H1 (cell line): Measurements from ENCODE around the gene RASGRP4. TPM values are rescaled to one million over a fixed set of nuclear protein-coding genes. Genes with fewer than 3 reads are reported as not detected.

Experiments
- CTCF ChIA-PET: fragments of 300-600 bp; sonication (Branson Sonifier 250); formaldehyde crosslinking; loops from one replicate; lab custom pipeline; 2021; ENCODE audit not compliant: partially characterized antibody; lab: Charles Lee
- POLR2A ChIA-PET: fragments of 300-600 bp; sonication (Branson Sonifier 250); formaldehyde crosslinking; loops from one replicate; lab custom pipeline; 2021; ENCODE audit warnings: inconsistent platforms; ENCODE audit not compliant: partially characterized antibody; lab: Charles Lee
- DNase-seq, 2 experiments: peaks; one replicate each; pipeline versions ENCODE4 v3.0.0 to v3.0.0-alpha.2; 2010 to 2022; ENCODE audit warnings: low spot score in 2 of 2, low read depth in 1 of 2, mixed read lengths in 1 of 2
- FAIRE-seq: peaks from 2 replicates; lab custom pipeline; 2011; peaks lifted over from hg19 to GRCh38; lab: Jason Lieb, UNC
- H2AFZ ChIP-seq: 2 replicates; pipeline ENCODE4 v1.8.1; 2012; ENCODE audit warnings: low read length, inconsistent platforms
- H2AK5ac ChIP-seq: 2 replicates; pipeline ENCODE4 v1.6.1; 2013; ENCODE audit warnings: low read depth, low read length
- H2BK120ac ChIP-seq: replicated peaks from 2 replicates; pipeline ENCODE3; 2013; ENCODE audit warnings: low read depth, low read length, inconsistent platforms
- H2BK12ac ChIP-seq: 2 replicates; pipeline ENCODE4 v1.6.1; 2013; ENCODE audit warnings: low read depth, low read length
- H2BK15ac ChIP-seq: 2 replicates; pipeline ENCODE4 v1.6.1; 2013; ENCODE audit warnings: low read length
- H2BK20ac ChIP-seq: 2 replicates; pipeline ENCODE4 v1.6.1; 2013; ENCODE audit warnings: low read length
- H2BK5ac ChIP-seq: 2 replicates; pipeline ENCODE4 v1.6.1; 2013; ENCODE audit warnings: low read depth, low read length
- H3K14ac ChIP-seq: 2 replicates; pipeline ENCODE4 v1.6.1; 2013; ENCODE audit warnings: inconsistent platforms; ENCODE audit not compliant: insufficient read length
- H3K18ac ChIP-seq: 2 replicates; pipeline ENCODE4 v1.6.1; 2013; ENCODE audit warnings: low read length; ENCODE audit errors: extremely low read depth
- H3K23ac ChIP-seq: 2 replicates; pipeline ENCODE4 v1.6.1; 2013; ENCODE audit warnings: inconsistent platforms; ENCODE audit not compliant: insufficient read length
- H3K23me2 ChIP-seq: 2 replicates; pipeline ENCODE4 v1.6.1; 2013; ENCODE audit warnings: low read depth, low read length
- H3K27ac ChIP-seq: 2 replicates; pipeline ENCODE4 v1.6.1; 2011; ENCODE audit warnings: low read depth, low read length, inconsistent platforms
- H3K27me3 ChIP-seq, 4 experiments: replicated peaks in 1 of 4; 1 replicate in 1 of 4; 2 replicates in 3 of 4; pipeline versions ENCODE4 v1.6.1 to v1.8.1; 2011 to 2013; ENCODE audit warnings: low read length in 3 of 4, mild to moderate bottlenecking in 3 of 4, inconsistent platforms in 2 of 4, mixed read lengths in 2 of 4, moderate library complexity in 1 of 4; ENCODE audit not compliant: control insufficient read depth in 3 of 4, insufficient read depth in 3 of 4; ENCODE audit errors: extremely low read depth in 1 of 4
- H3K36me3 ChIP-seq, 4 experiments: 2 replicates each; pipeline versions ENCODE4 v1.6.1 to v1.8.1; 2011 to 2013; ENCODE audit warnings: mild to moderate bottlenecking in 4 of 4, low read length in 3 of 4, moderate library complexity in 2 of 4, control low read depth in 1 of 4, inconsistent platforms in 1 of 4; ENCODE audit not compliant: insufficient read depth in 4 of 4, control insufficient read depth in 2 of 4
- H3K4ac ChIP-seq: replicated peaks from 2 replicates; pipeline ENCODE3; 2013; ENCODE audit warnings: low read length, low read depth, mixed read lengths, inconsistent platforms; ENCODE audit not compliant: insufficient read length
- H3K4me1 ChIP-seq, 4 experiments: replicated peaks in 1 of 4; 1 replicate in 1 of 4; 2 replicates in 3 of 4; pipeline versions ENCODE4 v1.6.1 to v1.8.1; 2011 to 2013; ENCODE audit warnings: low read length in 3 of 4, inconsistent platforms in 2 of 4, mixed read lengths in 1 of 4; ENCODE audit not compliant: insufficient read depth in 4 of 4, control insufficient read depth in 3 of 4
- H3K4me2 ChIP-seq, 2 experiments: 2 replicates each; pipeline versions ENCODE4 v1.6.1 to v1.8.1; 2011 to 2013; ENCODE audit warnings: low read depth in 2 of 2, low read length in 2 of 2, control low read depth in 1 of 2, inconsistent platforms in 1 of 2, mild to moderate bottlenecking in 1 of 2; ENCODE audit not compliant: insufficient read depth in 1 of 2
- H3K4me3 ChIP-seq, 4 experiments: fragments of 200-600, 300-600 bp in 1 of 4; sonication (generic), shearing (Covaris generic), sonication (Bioruptor Twin) in 1 of 4; 2 replicates each; pipeline versions ENCODE4 v1.5.1 to v1.8.1; 2011 to 2016; ENCODE audit warnings: low read length in 4 of 4, low read depth in 3 of 4, control low read depth in 2 of 4, inconsistent platforms in 2 of 4, mild to moderate bottlenecking in 2 of 4, mixed read lengths in 1 of 4, moderate library complexity in 1 of 4; ENCODE audit not compliant: insufficient read depth in 2 of 4; ENCODE audit errors: extremely low read depth in 1 of 4
- H3K56ac ChIP-seq: replicated peaks from 2 replicates; pipeline ENCODE3; 2013; ENCODE audit warnings: low read depth, mild to moderate bottlenecking, mixed read lengths, low read length, inconsistent platforms; ENCODE audit not compliant: insufficient read length
- H3K79me1 ChIP-seq: 2 replicates; pipeline ENCODE4 v1.6.1; 2013; ENCODE audit warnings: low read depth, low read length, control low read depth
- H3K79me2 ChIP-seq, 2 experiments: 2 replicates each; pipeline versions ENCODE4 v1.6.1 to v1.8.1; 2012 to 2013; ENCODE audit warnings: low read length in 2 of 2, mild to moderate bottlenecking in 2 of 2, inconsistent platforms in 1 of 2; ENCODE audit not compliant: insufficient read depth in 2 of 2, control insufficient read depth in 1 of 2
- H3K9ac ChIP-seq, 4 experiments: replicated peaks in 1 of 4; 1 replicate in 1 of 4; 2 replicates in 3 of 4; pipeline versions ENCODE4 v1.6.1 to v1.8.1; 2011 to 2013; ENCODE audit warnings: low read depth in 3 of 4, low read length in 3 of 4, control low read depth in 2 of 4, mild to moderate bottlenecking in 2 of 4, moderate library complexity in 2 of 4, inconsistent platforms in 1 of 4; ENCODE audit errors: extremely low read depth in 1 of 4
- H3K9me3 ChIP-seq, 2 experiments: 2 replicates each; pipeline versions ENCODE4 v1.6.1 to v1.8.1; 2012 to 2013; ENCODE audit warnings: mild to moderate bottlenecking in 2 of 2, moderate library complexity in 2 of 2, control low read depth in 1 of 2, inconsistent platforms in 1 of 2, low read depth in 1 of 2, low read length in 1 of 2, mixed read lengths in 1 of 2; ENCODE audit not compliant: insufficient read depth in 2 of 2
- H4K20me1 ChIP-seq, 2 experiments: replicated peaks in 1 of 2; 2 replicates each; pipeline versions ENCODE3 to v1.8.1; 2011 to 2013; ENCODE audit warnings: inconsistent platforms in 2 of 2, low read length in 2 of 2, mild to moderate bottlenecking in 1 of 2; ENCODE audit not compliant: insufficient read depth in 2 of 2, control insufficient read depth in 1 of 2
- H4K5ac ChIP-seq: 2 replicates; pipeline ENCODE4 v1.6.1; 2013; ENCODE audit warnings: low read length, low read depth, mixed read lengths, inconsistent platforms; ENCODE audit not compliant: insufficient read length
- H4K8ac ChIP-seq: 2 replicates; pipeline ENCODE4 v1.8.0; 2013; ENCODE audit warnings: mild to moderate bottlenecking, moderate library complexity, low read length, inconsistent platforms; ENCODE audit not compliant: insufficient read depth; ENCODE audit errors: extremely low read depth
- H4K91ac ChIP-seq: replicated peaks from 2 replicates; pipeline ENCODE3; 2013; ENCODE audit warnings: low read length, mixed read lengths, inconsistent platforms; ENCODE audit not compliant: insufficient read length
- BRCA1 ChIP-seq: IDR thresholded peaks from 2 replicates; pipeline ENCODE4 v1.6.1; 2012; ENCODE audit warnings: low read depth, low read length, improper control_type of control experiment
- GTF2F1 ChIP-seq: IDR thresholded peaks from 2 replicates; pipeline ENCODE4 v1.6.1; 2012; ENCODE audit warnings: low read depth, low read length, improper control_type of control experiment, borderline replicate concordance
- WGBS, 2 experiments: shearing (Covaris generic) in 1 of 2; methylation state at CpG; one replicate each; pipeline versions ENCODE4 v1.1.6 to v1.1.7; 2013 to 2015; ENCODE audit warnings: low lambda C conversion rate in 2 of 2, mixed read lengths in 2 of 2, inconsistent platforms in 1 of 2, low coverage in 1 of 2, missing lambda C conversion rate in 1 of 2; ENCODE audit not compliant: insufficient replicate concordance in 2 of 2, insufficient coverage in 1 of 2, insufficient read length in 1 of 2; ENCODE audit errors: extremely low coverage in 1 of 2, missing lambda C conversion rate in 1 of 2; 5-methylcytosine and 5-hydroxymethylcytosine counted together
- polyA plus RNA-seq, 7 experiments: library from polyadenylated mRNA; depleted of rRNA in 3 of 7; stranded (reverse) in 5 of 7; unstranded in 2 of 7; fragments of >200 nt in 5 of 7; fragments of 200-250 nt in 2 of 7; gene quantifications; 1 replicate in 5 of 7; 2 replicates in 1 of 7; 4 replicates in 1 of 7; pipeline versions ENCODE4 v1.2.1 to v1.2.3, GENCODE V29; 2011 to 2013; ENCODE audit warnings: missing spikeins in 2 of 7, mixed read lengths in 2 of 7
- total RNA-seq: library from RNA; stranded (reverse); fragmentation: NEBNext Ultra II Directional; extraction: Animal tissue kit (Norgen Biotek cat#: 25700); gene quantifications from 2 replicates; pipeline ENCODE4 v1.2.1, GENCODE V29; 2021

RASGRP4 gene
- total and polyA plus RNA-seq, 2 of the 8 experiments (the other 6 are each of a cell fraction or from before 2014, with no cell fraction given): 1.9 to 3.1 TPM

DNA sequence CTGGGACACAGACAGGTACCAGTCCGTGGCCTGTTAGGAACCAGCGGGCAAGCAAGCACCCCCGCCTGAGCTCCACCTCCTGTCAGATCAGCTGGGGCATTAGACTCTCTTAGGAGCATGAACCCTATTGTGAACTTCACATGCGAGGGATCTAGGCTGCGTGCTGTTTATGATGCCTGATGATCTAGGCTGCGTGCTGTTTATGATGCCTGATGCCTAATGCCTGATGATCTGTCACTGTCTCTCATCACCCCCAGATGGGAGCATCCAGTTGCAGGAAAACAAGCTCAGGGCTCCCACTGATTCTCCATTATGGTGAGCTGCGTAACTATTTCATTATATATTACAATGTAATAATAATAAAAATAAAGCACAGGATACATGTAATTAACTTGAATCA is 3.6 kb downstream of the RASGRP4 start:
- Histone ChIP-seq H2BK120ac (no peak overlapping the region), H3K56ac (no peak overlapping the region), H3K4ac (no peak overlapping the region), H3K27ac (no peak overlapping the region)
- CTCF ChIA-PET: interaction anchor here (0.6 to 1.1 kb wide), 3 partner anchors 9 to 205 kb away, joined by 3 to 4 read pairs (median 3); no protein-coding TSS in a partner anchor
- TF ChIP-seq GTF2F1 (no peak), BRCA1 (no peak)
- TF ChIP-seq, all 59 proteins: peak for 0
- Histone ChIP-seq H3K18ac (no peak overlapping the region), H3K79me2 (no peaks in the 10 kb centered on the region), H3K4me3 (no peak overlapping the region), H2BK20ac (no peak overlapping the region), H3K23ac (no peak overlapping the region), H3K79me1 (no peaks in the 10 kb centered on the region), H3K4me1 (peaks cover 4 to 15% (median 13%) of the 10 kb centered on the region in 4 experiments; a peak in 6 of 7 replicates), H4K8ac (no peak overlapping the region), H4K91ac (no peak overlapping the region), H2BK5ac (no peak overlapping the region), H4K5ac (no peak overlapping the region), H2BK15ac (no peak overlapping the region), H3K9me3 (no peaks in the 10 kb centered on the region), H3K4me2 (no peak overlapping the region), H3K27me3 (peaks cover 0 to 7% (median 5%) of the 10 kb centered on the region in 4 experiments; a peak in 4 of 7 replicates), H3K36me3 (no peaks in the 10 kb centered on the region), H3K14ac (no peak overlapping the region), H3K23me2 (peaks cover 7% of the 10 kb centered on the region), H2BK12ac (no peak overlapping the region; the same call in 1 of the 2 replicates), H2AK5ac (no peak overlapping the region), H4K20me1 (no peaks in the 10 kb centered on the region), H2AFZ (no peak overlapping the region), H3K9ac (no peak overlapping the region)
- FAIRE-seq (no peak), DNase-seq (no peak)
- WGBS, 2 experiments: 94% methylated on average over 7 of the region's 7 CpGs; no CpG with 5 or more reads in 1 of the 2 experiments
- POLR2A ChIA-PET: interaction anchor here (0.8 to 1.5 kb wide), 3 partner anchors 12 to 27 kb away, joined by 3 to 6 read pairs (median 3); no protein-coding TSS in a partner anchor
